ENCODE measurements around the gene RHBDD1. TPM values are rescaled to one million over a fixed set of nuclear protein-coding genes. Genes with fewer than 3 reads are reported as not detected.

RHBDD1 gene
- total RNA-seq, 1 donor from 2014 or later: 34.9 TPM

GRCh38 chr2:226865710-226866109, 29.9 kb downstream of the RHBDD1 start:
- no peak for TF ChIP-seq CTCF (conservative IDR thresholded peaks at IDR 0.05)
- no peak for DNase-seq (ENCODE audit: extremely low spot score, unreplicated experiment)
- no peak overlapping the region for H3K4me3 Mint-ChIP-seq
- H3K27me3 Mint-ChIP-seq: no peaks in the 10 kb centered on the region
- peaks cover 26% of the 10 kb centered on the region for H3K36me3 Mint-ChIP-seq
- H3K4me1 Mint-ChIP-seq (ENCODE audit: unreplicated experiment): peaks cover 12% of the 10 kb centered on the region
- no peak overlapping the region for H3K27ac Mint-ChIP-seq
- peaks cover 4% of the 10 kb centered on the region for H3K9me3 Mint-ChIP-seq

GRCh38 chr2:226868331-226869162, 32.7 kb downstream of the RHBDD1 start:
- H3K27me3 Mint-ChIP-seq: no peaks in the 10 kb centered on the region
- H3K27ac Mint-ChIP-seq: no peak overlapping the region
- no peak overlapping the region for H3K4me3 Mint-ChIP-seq
- H3K36me3 Mint-ChIP-seq: peaks cover 29% of the 10 kb centered on the region
- TF ChIP-seq CTCF (conservative IDR thresholded peaks at IDR 0.05): no peak
- H3K4me1 Mint-ChIP-seq (ENCODE audit: unreplicated experiment): no peaks in the 10 kb centered on the region
- H3K9me3 Mint-ChIP-seq: no peaks in the 10 kb centered on the region
- DNase-seq (ENCODE audit: extremely low spot score, unreplicated experiment): no peak

GRCh38 chr2:226869371-226869770, 33.5 kb downstream of the RHBDD1 start:
- Mint-ChIP-seq H3K27me3 (no peaks in the 10 kb centered on the region), H3K36me3 (peaks cover 28% of the 10 kb centered on the region), H3K4me3 (no peak overlapping the region), H3K9me3 (no peaks in the 10 kb centered on the region), H3K27ac (no peak overlapping the region), H3K4me1 (ENCODE audit: unreplicated experiment) (no peaks in the 10 kb centered on the region)
- no peak for TF ChIP-seq CTCF (conservative IDR thresholded peaks at IDR 0.05)
- no peak for DNase-seq (ENCODE audit: extremely low spot score, unreplicated experiment)

GRCh38 chr2:226873051-226873620, 37.3 kb downstream of the RHBDD1 start:
- H3K9me3 Mint-ChIP-seq: no peaks in the 10 kb centered on the region
- no peak overlapping the region for H3K27ac Mint-ChIP-seq
- DNase-seq (ENCODE audit: extremely low spot score, unreplicated experiment): no peak
- H3K36me3 Mint-ChIP-seq: peaks cover 17% of the 10 kb centered on the region
- no peaks in the 10 kb centered on the region for H3K4me1 Mint-ChIP-seq (ENCODE audit: unreplicated experiment)
- H3K27me3 Mint-ChIP-seq: no peaks in the 10 kb centered on the region
- no peak for TF ChIP-seq CTCF (conservative IDR thresholded peaks at IDR 0.05)
- no peak overlapping the region for H3K4me3 Mint-ChIP-seq

- H3K27ac Mint-ChIP-seq: no peak overlapping the region
- DNase-seq (ENCODE audit: extremely low spot score, unreplicated experiment): no peak
- no peak for TF ChIP-seq CTCF (conservative IDR thresholded peaks at IDR 0.05)
Observed at GRCh38 chr2:226873826-226874225, 38.0 kb downstream of the RHBDD1 start.

More at GRCh38 chr2:226873826-226874225, 38.0 kb downstream of the RHBDD1 start:
- Mint-ChIP-seq H3K36me3 (peaks cover 16% of the 10 kb centered on the region), H3K9me3 (no peaks in the 10 kb centered on the region), H3K27me3 (no peaks in the 10 kb centered on the region), H3K4me3 (no peak overlapping the region), H3K4me1 (ENCODE audit: unreplicated experiment) (no peaks in the 10 kb centered on the region)
